Aorta (tissue), 5 donors: Measurements from ENCODE around the gene TUBAL3. TPM values are rescaled to one million over a fixed set of nuclear protein-coding genes. Genes with fewer than 3 reads are reported as not detected.

Experiments
- ATAC-seq: fragments of 200-7000 bp; cut with Tn5 transposase; one replicate; pipeline ENCODE4 v1.9.1; 2022; ENCODE audit warnings: moderate library complexity; ENCODE audit not compliant: low FRiP score
- DNase-seq, 2 donors: peaks; one replicate each; pipeline ENCODE4 v3.0.0-alpha.2; 2020
- H3K27ac ChIP-seq, 2 donors: one replicate each; pipeline ENCODE4 v1.5.1; 2013; ENCODE audit warnings: low read length in 2 of 2, mild to moderate bottlenecking in 2 of 2, moderate library complexity in 2 of 2, control low read depth in 1 of 2, inconsistent platforms in 1 of 2, low read depth in 1 of 2
- H3K27me3 ChIP-seq, 2 donors: one replicate each; pipeline ENCODE4 v1.6.1; 2013; ENCODE audit warnings: control low read depth in 1 of 2, low read length in 1 of 2, mild to moderate bottlenecking in 1 of 2, moderate library complexity in 1 of 2; ENCODE audit not compliant: insufficient read depth in 2 of 2, control insufficient read depth in 1 of 2
- H3K36me3 ChIP-seq, 2 donors: one replicate each; pipeline ENCODE4 v1.6.1; 2013; ENCODE audit warnings: control low read depth in 1 of 2, low read length in 1 of 2, mild to moderate bottlenecking in 1 of 2; ENCODE audit not compliant: insufficient read depth in 2 of 2, control insufficient read depth in 1 of 2
- H3K4me1 ChIP-seq, 2 donors: one replicate each; pipeline ENCODE4 v1.6.1; 2013; ENCODE audit warnings: low read length in 2 of 2, control low read depth in 1 of 2, mild to moderate bottlenecking in 1 of 2, moderate library complexity in 1 of 2; ENCODE audit not compliant: insufficient read depth in 2 of 2, control insufficient read depth in 1 of 2
- H3K4me3 ChIP-seq, 2 donors: one replicate each; pipeline ENCODE4 v1.5.1; 2013; ENCODE audit warnings: low read length in 2 of 2, control low read depth in 1 of 2, mild to moderate bottlenecking in 1 of 2
- H3K9me3 ChIP-seq: one replicate; pipeline ENCODE4 v1.6.1; 2013; ENCODE audit warnings: mild to moderate bottlenecking, low read length; ENCODE audit not compliant: control insufficient read depth
- WGBS, 2 donors: extraction: QIAGEN DNeasy Blood & Tissue Kit; methylation state at CpG; one replicate each; pipeline ENCODE4 v1.1.7; 2013; 5-methylcytosine and 5-hydroxymethylcytosine counted together
- intact Hi-C, 2 donors: fragments of 100-400 bp; cut with DNase I; formaldehyde crosslinking; loops; one replicate each; pipeline versions ENCODE4 v1.14.2 to v1.15.0; 2022
- polyA plus RNA-seq, 2 donors: library from polyadenylated mRNA; stranded (reverse); fragments of 200-250 nt; gene quantifications; one replicate each; pipeline ENCODE4 v1.2.3, GENCODE V29; 2013
- total RNA-seq, 2 donors: library from RNA; stranded (reverse); fragmentation: NEBNext Ultra II Directional; extraction: Animal tissue kit (Norgen Biotek cat#: 25700); gene quantifications; one replicate each; pipeline ENCODE4 v1.2.1, GENCODE V29; 2021
- donor health status: healthy with polysubstance abuse.
- donor health status: Bipolar disorder and iron deficiency.
- donor health status: DM: no; HTN: no; CAD: no.
- donor health status: DM: no; HTN: no; CAD: no.
- donor health status: DM: yes; HTN: yes; CAD: no.

The TUBAL3 gene
- total and polyA plus RNA-seq, 4 donors, result 0.28 to 10.6 TPM; not detected in 2

DNA sequence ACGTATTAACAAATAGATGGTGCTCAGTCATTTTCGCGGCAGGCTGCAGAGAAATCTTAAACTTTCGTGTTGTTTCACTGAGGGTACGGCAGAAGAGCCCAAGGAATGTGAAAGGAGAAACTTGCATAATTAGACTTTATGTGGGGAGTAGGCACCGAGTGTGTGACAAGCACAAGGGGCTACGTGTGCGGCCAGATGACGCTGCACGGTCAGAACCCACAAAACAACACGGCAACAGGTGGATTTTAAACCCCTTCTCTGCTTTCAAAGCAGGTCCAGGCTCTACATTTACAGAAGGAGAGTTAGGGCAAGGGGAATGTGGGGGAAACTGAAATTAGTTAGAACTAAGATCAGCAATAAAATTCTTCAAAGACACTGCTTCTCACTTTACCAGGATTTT lies 40.3 kb downstream of the TUBAL3 start:
- H3K4me3 ChIP-seq, result no peak overlapping the region
- no peak for DNase-seq
- no peak overlapping the region for H3K27ac ChIP-seq
- WGBS, 2 donors, result 85 to 87% methylated on average over 11 of the region's 11 CpGs
- no peaks in the 10 kb centered on the region for H3K27me3 ChIP-seq
- no peak for ATAC-seq
- no peaks in the 10 kb centered on the region for H3K36me3 ChIP-seq
- intact Hi-C loops, result no loop called here
- no peaks in the 10 kb centered on the region for H3K4me1 ChIP-seq
- H3K9me3 ChIP-seq, result no peaks in the 10 kb centered on the region

DNA sequence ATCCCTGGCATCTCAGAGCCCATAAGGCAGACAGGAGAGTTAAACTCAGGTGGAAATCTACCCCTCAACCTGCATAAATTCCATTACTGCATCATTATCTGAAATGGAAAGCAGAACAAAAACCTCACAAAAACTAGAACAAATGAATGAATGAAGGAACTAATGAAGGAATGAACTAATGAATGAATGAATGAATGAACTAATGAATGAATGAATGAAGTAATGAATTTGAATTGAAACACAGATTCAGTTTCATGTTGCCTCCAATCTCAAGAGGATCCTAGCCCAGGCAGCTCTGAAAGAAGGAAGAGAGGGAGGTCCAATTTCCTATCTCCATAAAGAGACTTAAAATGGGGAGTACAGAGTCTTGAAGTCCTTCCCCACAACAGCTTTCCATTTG lies 41.8 kb downstream of the TUBAL3 start:
- Histone ChIP-seq H3K4me3 (no peak overlapping the region), H3K27me3 (no peaks in the 10 kb centered on the region), H3K4me1 (no peaks in the 10 kb centered on the region), H3K9me3 (no peaks in the 10 kb centered on the region), H3K36me3 (no peaks in the 10 kb centered on the region), H3K27ac (no peak overlapping the region)
- no peak for DNase-seq
- ATAC-seq, result no peak
- intact Hi-C loops, result no loop called here

DNA sequence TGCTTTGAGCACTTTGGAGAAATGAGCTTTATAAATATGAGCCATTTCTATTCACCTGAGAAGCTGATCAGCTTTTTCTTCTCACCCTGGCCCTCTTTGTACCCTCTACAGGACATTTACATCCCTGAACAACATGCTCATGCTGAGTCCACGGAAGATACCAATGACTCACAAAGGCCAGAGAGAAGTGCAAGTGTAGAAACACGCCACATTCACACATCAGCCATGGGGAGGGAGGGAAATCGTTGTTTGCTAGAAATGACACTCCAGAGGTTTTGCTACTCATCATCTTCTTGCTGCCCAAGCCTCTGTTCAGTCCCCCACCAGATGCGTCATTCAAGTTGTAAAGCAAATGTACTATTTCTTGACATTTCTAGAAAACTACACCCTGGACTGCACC lies 42.7 kb downstream of the TUBAL3 start:
- H3K4me1 ChIP-seq, result no peaks in the 10 kb centered on the region
- H3K4me3 ChIP-seq, result no peak overlapping the region
- DNase-seq (no peak), ATAC-seq (no peak)
- no peaks in the 10 kb centered on the region for H3K27me3 ChIP-seq
- no peak overlapping the region for H3K27ac ChIP-seq
- WGBS, 2 donors, result 84 to 86% methylated on average over 4 of the region's 4 CpGs
- no peaks in the 10 kb centered on the region for H3K9me3 ChIP-seq
- H3K36me3 ChIP-seq, result no peaks in the 10 kb centered on the region
- intact Hi-C loops, result no loop called here

DNA sequence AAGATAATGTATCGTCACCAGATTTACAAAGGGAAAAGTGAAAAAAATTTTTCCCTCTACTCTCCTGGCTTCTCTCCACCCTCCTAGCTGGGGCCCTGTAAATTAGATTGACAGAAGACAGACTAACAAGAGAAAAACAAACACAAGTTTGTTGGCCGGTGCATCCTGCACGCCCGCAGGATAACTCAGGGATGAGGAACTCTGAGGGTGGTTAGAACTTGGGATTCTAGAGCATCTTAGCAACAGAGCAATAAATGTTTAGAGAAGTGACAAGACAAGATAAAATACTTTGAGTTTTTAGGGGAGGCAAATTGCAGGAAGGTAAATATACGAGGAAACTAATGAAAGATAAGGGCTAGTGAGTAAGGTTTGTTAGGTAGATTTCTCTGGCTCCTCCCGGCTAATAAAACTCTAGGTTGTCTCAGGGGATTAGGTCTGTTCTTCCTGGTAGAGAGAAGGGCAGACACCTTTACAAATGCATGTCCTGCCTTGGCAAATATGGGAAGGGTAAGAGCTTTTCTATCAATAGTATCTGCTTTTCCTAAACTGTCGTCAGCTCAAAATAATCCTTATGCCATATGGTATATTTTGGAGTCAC lies 44.2 kb downstream of the TUBAL3 start:
- Histone ChIP-seq H3K9me3 (no peaks in the 10 kb centered on the region), H3K36me3 (no peaks in the 10 kb centered on the region), H3K4me1 (no peaks in the 10 kb centered on the region), H3K4me3 (no peak overlapping the region), H3K27ac (no peak overlapping the region), H3K27me3 (no peaks in the 10 kb centered on the region)
- 32 to 48% methylated on average over 7 of the region's 7 CpGs for WGBS, 2 donors
- intact Hi-C loops, result no loop called here
- ATAC-seq (no peak), DNase-seq (no peak)

DNA sequence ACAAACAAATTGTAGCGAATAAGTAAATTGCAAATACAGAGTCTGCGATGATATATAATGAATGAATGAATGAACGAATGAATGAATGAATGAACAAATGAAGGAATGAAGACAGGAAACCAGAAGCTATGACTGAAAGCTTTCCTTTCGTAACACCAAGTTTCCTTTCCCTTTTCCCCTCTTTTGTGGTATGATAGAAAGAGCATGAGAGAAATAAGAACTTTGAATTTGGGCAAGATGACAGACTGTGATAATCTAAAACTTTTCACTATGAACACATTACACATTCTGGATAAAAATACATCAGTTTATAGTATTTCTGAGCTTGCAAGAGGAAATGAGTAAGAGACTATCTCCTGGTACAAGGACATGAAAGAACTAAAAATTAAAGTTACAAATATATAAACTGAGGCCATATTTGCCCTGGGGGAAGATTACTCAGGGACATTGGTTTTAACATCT lies 48.3 kb downstream of the TUBAL3 start:
- ATAC-seq, result no peak

DNA sequence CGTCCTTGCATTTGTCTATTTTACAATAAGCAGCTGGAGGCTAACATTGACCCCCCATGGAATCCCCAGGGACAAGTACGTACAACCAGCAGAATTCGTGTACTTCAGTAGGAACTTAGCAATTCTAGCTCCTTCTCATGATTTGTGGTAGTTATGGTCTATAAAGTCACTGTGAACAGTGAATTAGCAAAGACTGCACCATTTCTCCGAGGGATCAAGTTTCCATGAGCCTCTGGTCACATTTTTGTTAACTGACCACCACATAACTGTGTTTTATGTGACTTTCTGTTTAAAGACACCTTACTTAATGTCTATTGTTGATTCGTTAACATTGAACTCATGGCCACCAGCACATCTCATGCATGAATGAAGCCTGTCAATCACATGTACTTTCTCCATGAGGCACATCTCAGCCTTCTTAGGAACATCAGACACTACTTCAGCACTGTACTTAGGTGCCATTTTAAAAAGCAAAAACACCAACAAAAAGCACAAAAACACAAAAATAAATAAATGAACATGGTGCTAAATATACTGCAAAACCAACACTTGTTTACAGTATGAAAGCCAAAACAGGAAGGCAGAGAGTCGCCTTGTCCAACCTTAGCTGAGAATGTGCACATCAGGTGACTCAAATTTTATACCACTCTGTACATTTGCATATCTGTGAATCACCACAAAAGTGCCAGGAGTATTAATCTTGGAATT lies 48.9 kb downstream of the TUBAL3 start:
- ATAC-seq, result no peak
- 78 to 84% methylated on average over 6 of the region's 6 CpGs for WGBS, 2 donors
- Histone ChIP-seq H3K4me3 (no peak overlapping the region), H3K4me1 (no peaks in the 10 kb centered on the region), H3K9me3 (no peaks in the 10 kb centered on the region), H3K36me3 (no peaks in the 10 kb centered on the region), H3K27me3 (no peaks in the 10 kb centered on the region), H3K27ac (no peak overlapping the region)
- no peak for DNase-seq
- intact Hi-C loops, result no loop called here

More for the DNA sequence above, 48.3 kb downstream of the TUBAL3 start:
- 79 to 81% methylated on average over 4 of the region's 4 CpGs for WGBS, 2 donors
- Histone ChIP-seq H3K27me3 (no peaks in the 10 kb centered on the region), H3K36me3 (no peaks in the 10 kb centered on the region), H3K27ac (no peak overlapping the region), H3K4me3 (no peak overlapping the region), H3K4me1 (no peaks in the 10 kb centered on the region), H3K9me3 (no peaks in the 10 kb centered on the region)
- no peak for DNase-seq
- intact Hi-C loops, result no loop called here

DNA sequence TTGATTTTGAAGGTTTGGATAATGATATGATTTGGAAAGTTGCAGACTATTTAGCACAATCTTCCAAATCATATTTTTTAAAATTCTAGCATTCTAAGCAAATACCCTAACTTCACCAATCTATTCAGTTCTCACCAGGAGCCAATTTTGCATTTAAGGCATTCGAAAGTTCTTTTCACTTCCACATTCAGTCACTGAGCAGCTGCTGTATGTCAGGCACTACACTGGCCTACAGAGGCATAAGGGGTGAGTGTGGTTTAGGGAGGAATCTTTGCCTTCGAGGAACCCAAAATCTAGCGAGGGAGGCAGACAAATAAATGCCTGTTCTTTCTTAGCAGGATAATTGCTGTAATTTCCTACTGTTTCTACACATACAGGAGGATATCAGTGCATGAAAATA lies 50.6 kb downstream of the TUBAL3 start:
- Histone ChIP-seq H3K9me3 (no peaks in the 10 kb centered on the region), H3K27ac (no peak overlapping the region), H3K4me3 (no peak overlapping the region), H3K27me3 (no peaks in the 10 kb centered on the region), H3K4me1 (no peaks in the 10 kb centered on the region), H3K36me3 (no peaks in the 10 kb centered on the region)
- WGBS, 2 donors, result 48 to 81% methylated on average over 3 of the region's 3 CpGs
- intact Hi-C loops, result no loop called here
- no peak for ATAC-seq
- DNase-seq, result no peak

DNA sequence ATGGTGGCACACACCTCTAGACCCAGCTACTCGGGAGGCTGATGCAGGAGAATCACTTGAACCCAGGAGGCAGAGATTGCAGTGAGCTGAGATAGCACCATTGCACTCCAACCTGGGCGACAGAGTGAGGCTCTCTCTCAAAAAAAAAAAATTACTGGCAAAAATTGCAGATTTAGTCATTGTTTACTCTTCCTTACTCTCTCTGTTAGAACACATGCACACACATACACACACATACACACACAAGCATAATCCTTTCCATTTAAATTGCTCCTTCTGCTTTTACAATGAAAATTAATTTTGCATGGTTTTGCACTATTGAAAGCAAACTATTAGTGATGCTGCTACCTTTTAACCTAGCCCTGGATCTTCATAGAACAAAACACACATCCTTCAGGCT lies 55.3 kb downstream of the TUBAL3 start:
- Histone ChIP-seq H3K4me1 (no peaks in the 10 kb centered on the region), H3K27ac (no peak overlapping the region), H3K36me3 (no peaks in the 10 kb centered on the region), H3K27me3 (no peaks in the 10 kb centered on the region), H3K9me3 (no peaks in the 10 kb centered on the region), H3K4me3 (no peak overlapping the region)
- 75 to 78% methylated on average over 2 of the region's 2 CpGs for WGBS, 2 donors
- ATAC-seq (no peak), DNase-seq (no peak)
- intact Hi-C loops, result no loop called here

DNA sequence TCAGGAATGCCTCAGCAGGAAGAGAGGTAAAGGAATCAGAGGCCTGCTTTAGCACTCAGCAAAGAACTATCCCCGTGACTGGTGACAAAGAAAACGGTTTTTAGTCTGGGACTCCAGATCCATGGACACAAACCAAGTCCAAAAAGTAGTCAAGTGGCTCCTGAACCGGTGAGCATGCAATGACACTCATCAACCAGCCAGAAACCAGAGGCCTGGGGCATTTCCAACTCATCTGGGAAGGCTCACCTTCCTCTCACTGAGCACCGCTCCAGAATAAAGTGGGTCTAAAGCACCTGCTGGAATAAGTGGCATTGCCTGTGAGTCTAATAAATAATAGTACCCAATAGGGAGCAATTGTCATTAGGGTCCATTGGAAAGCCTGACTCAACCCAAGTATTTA lies 57.7 kb downstream of the TUBAL3 start:
- H3K4me1 ChIP-seq, result no peaks in the 10 kb centered on the region
- H3K27me3 ChIP-seq, result no peaks in the 10 kb centered on the region
- H3K36me3 ChIP-seq, result no peaks in the 10 kb centered on the region
- 79 to 84% methylated on average over 4 of the region's 4 CpGs for WGBS, 2 donors
- intact Hi-C loops, result no loop called here
- ATAC-seq (no peak), DNase-seq (no peak)
- H3K9me3 ChIP-seq, result no peaks in the 10 kb centered on the region
- no peak overlapping the region for H3K4me3 ChIP-seq
- H3K27ac ChIP-seq, result no peak overlapping the region
